Liver (tissue), 3 donors: ENCODE measurements around the gene WIPF2.

Experiments
- CTCF ChIP-seq: fragments of 150-350 bp; IDR thresholded peaks from 2 replicates; pipeline ENCODE4 v1.5.1; 2017; ENCODE audit warnings: improper control_type of control experiment, low read depth, low read length; ENCODE audit not compliant: missing input control
- GABPA ChIP-seq, 2 donors: IDR thresholded peaks in 1 of 2; conservative IDR thresholded peaks in 1 of 2; 2 replicates each; pipeline ENCODE4 v1.6.1; 2016; ENCODE audit warnings: antibody characterized with exemption in 2 of 2, mild to moderate bottlenecking in 1 of 2, moderate library complexity in 1 of 2
- HNF4A ChIP-seq, 2 donors: conservative IDR thresholded peaks; 2 replicates each; pipeline ENCODE4 v1.6.1; 2016; ENCODE audit warnings: antibody characterized with exemption in 2 of 2, mild to moderate bottlenecking in 2 of 2
- JUND ChIP-seq, 2 donors: IDR thresholded peaks; 2 replicates each; pipeline ENCODE4 v1.6.1; 2016; ENCODE audit warnings: antibody characterized with exemption in 2 of 2
- SP1 ChIP-seq: IDR thresholded peaks from 2 replicates; pipeline ENCODE4 v1.6.1; 2018; ENCODE audit warnings: antibody characterized with exemption, mild to moderate bottlenecking
- TAF1 ChIP-seq: conservative IDR thresholded peaks from 2 replicates; pipeline ENCODE4 v1.6.1; 2016; ENCODE audit warnings: antibody characterized with exemption, mild to moderate bottlenecking
- YY1 ChIP-seq: IDR thresholded peaks from 2 replicates; pipeline ENCODE4 v1.6.1; 2016; ENCODE audit warnings: antibody characterized with exemption, mild to moderate bottlenecking
- ZBTB33 ChIP-seq: IDR thresholded peaks from 2 replicates; pipeline ENCODE4 v1.6.1; 2016; ENCODE audit warnings: antibody characterized with exemption
- TF ChIP-seq, protein P1 (sequence below): IDR thresholded peaks from 2 replicates; pipeline ENCODE4 v1.6.1; 2016; ENCODE audit warnings: antibody characterized with exemption, mild to moderate bottlenecking
- donor health status: healthy.
- donor health status: healthy.

DNA sequence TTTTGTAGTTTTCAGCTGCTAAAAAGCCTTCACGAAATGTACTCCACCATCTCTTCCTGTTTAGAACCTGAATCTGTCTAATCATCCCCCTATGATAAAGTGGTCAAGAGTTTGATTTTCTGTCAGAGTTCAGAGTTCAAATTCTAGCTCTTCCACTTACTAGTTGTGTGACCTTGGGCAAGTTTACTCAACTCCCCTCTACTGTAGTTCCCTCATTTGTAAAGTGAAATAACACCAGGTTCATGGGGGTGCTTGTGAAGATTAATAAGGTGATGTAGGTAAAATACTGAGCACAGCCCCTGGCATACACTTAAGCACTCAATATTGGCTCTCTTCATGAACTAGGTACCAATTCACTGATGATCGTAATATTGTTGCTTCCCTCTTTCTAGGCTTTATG is 67.4 kb downstream of the WIPF2 start:
- TF ChIP-seq CTCF (no peak), YY1 (no peak), HNF4A (conservative IDR thresholded peaks at IDR 0.05) (no peak), SP1 (no peak), GABPA (IDR thresholded peaks at IDR 0.05 in 1 of 2, conservative IDR thresholded peaks at IDR 0.05 in 1 of 2) (no peak), TAF1 (no peak), ZBTB33 (no peak), JUND (IDR thresholded peaks at IDR 0.05) (no peak)
- TF ChIP-seq, protein P1, sequence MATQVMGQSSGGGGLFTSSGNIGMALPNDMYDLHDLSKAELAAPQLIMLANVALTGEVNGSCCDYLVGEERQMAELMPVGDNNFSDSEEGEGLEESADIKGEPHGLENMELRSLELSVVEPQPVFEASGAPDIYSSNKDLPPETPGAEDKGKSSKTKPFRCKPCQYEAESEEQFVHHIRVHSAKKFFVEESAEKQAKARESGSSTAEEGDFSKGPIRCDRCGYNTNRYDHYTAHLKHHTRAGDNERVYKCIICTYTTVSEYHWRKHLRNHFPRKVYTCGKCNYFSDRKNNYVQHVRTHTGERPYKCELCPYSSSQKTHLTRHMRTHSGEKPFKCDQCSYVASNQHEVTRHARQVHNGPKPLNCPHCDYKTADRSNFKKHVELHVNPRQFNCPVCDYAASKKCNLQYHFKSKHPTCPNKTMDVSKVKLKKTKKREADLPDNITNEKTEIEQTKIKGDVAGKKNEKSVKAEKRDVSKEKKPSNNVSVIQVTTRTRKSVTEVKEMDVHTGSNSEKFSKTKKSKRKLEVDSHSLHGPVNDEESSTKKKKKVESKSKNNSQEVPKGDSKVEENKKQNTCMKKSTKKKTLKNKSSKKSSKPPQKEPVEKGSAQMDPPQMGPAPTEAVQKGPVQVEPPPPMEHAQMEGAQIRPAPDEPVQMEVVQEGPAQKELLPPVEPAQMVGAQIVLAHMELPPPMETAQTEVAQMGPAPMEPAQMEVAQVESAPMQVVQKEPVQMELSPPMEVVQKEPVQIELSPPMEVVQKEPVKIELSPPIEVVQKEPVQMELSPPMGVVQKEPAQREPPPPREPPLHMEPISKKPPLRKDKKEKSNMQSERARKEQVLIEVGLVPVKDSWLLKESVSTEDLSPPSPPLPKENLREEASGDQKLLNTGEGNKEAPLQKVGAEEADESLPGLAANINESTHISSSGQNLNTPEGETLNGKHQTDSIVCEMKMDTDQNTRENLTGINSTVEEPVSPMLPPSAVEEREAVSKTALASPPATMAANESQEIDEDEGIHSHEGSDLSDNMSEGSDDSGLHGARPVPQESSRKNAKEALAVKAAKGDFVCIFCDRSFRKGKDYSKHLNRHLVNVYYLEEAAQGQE: no peak
